ENCODE data around the gene GPER1.

DNA sequence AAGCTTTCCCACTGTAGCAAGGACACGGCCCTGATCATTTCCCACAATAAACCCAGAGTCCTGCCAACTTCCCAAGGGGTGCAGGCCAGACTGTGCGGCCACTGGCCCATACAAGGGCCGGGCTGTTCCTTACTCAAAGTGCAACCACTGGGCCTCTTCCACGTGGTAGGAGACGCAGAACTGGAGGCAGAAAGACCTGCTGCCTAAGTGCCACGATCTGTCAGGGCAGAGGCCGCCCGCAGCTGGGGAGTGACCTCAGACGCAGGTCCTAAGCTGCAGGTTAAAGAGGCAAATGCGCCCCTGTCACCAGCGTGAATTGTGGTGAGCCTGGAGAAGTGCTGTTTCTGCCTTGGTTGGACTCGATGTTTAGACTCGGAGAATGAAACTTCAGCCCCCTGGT lies 26.2 kb downstream of the GPER1 start:
- TF ChIP-seq CTCF (IDR thresholded peaks at IDR 0.05; ENCODE audit: extremely low read depth in 1 of 2, insufficient read depth in 1 of 2, low read depth in 1 of 2, low read length in 2 of 2), result no peak
- TF ChIP-seq POLR2A (IDR thresholded peaks at IDR 0.05; ENCODE audit: low read depth, low read length), result no peak
- TF ChIP-seq, protein P1, sequence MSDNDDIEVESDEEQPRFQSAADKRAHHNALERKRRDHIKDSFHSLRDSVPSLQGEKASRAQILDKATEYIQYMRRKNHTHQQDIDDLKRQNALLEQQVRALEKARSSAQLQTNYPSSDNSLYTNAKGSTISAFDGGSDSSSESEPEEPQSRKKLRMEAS (IDR thresholded peaks at IDR 0.05; ENCODE audit: insufficient read depth, insufficient read length), result no peak
- no peak for TF ChIP-seq MYC (IDR thresholded peaks at IDR 0.05; ENCODE audit: low read depth, low read length)
- TF ChIP-seq POLR2AphosphoS5 (IDR thresholded peaks at IDR 0.05; ENCODE audit: insufficient read depth, low read depth, low read length), result no peak
- TF ChIP-seq EZH2 (IDR thresholded peaks at IDR 0.05; ENCODE audit: borderline replicate concordance, low read depth, low read length, severe bottlenecking), result no peak
- no peak for TF ChIP-seq JUN (IDR thresholded peaks at IDR 0.05; ENCODE audit: borderline replicate concordance, insufficient read depth, insufficient read length, low read depth)
- TF ChIP-seq FOS (IDR thresholded peaks at IDR 0.05; ENCODE audit: borderline replicate concordance, insufficient read depth, low read length), result no peak
- TF ChIP-seq GATA2 (IDR thresholded peaks at IDR 0.05; ENCODE audit: insufficient read depth, insufficient read length, low read depth, low read length), result no peak
